Measurements from ENCODE around the gene C5orf22.
"Not testable (repeated sequence)": the region's sequence is repeated elsewhere in the genome, so short reads cannot be mapped to it uniquely, and the experiment has no call there.

C5orf22 gene

DNA sequence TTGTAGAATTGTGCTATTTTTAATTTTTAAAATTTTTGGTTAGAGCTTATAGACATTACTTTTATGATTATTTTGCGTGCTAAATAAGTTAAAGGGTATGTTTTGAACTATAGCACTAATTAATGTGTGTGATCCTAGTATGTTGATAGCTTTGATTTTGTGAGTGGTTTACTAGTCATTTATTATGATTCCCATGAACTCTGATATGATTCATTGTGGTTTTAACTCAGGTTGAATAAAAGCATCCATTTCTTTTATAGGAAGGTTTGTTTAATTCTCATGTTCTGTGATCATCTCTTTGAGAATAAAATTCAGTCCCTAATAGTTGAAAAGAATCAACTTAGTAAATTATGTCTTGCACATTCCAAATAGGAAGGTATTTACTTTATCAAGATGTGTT, 22.5 kb downstream of the C5orf22 start:
- DNase-seq (ENCODE audit: low spot score) = no peak

DNA sequence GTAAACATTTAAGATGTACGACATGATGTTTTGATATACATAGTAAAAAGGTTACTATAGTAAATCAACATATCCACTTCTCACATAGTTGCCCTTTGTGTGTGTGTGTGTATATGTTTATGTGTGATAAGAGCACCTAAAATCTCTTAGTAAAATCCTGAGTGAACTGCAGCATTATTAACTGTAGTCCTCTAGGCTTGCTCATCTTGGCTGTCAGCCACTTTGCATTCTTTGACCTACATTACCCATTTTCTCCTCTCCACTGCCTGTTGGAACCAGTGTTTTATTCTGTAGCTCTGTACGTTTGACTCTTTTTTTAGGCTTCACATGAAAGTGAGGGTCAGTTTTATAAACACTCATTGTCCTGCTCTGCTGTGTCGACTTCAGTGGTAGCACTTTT, 24.4 kb downstream of the C5orf22 start:
- no peak for DNase-seq (ENCODE audit: low spot score)

DNA sequence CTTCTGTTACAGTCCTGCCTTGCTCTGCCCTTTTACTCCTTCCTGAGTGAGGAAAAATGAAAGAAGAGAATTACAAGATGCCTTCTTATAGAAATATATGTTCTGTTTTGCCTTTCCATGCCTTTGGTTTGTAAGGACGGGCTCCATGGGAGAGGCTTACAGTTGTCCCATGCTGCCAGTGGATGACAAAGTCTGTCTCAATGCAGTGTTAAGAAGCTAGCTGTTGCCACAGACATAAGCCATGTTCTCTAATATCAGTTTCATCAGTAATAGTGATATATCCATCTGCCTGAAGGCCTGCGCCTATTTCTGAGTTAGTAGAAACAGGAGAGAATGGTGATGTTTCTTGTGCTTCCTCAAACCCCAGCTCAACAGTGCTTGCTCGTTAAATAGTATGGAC, 27.8 kb downstream of the C5orf22 start:
- no peak for DNase-seq (ENCODE audit: low spot score)

DNA sequence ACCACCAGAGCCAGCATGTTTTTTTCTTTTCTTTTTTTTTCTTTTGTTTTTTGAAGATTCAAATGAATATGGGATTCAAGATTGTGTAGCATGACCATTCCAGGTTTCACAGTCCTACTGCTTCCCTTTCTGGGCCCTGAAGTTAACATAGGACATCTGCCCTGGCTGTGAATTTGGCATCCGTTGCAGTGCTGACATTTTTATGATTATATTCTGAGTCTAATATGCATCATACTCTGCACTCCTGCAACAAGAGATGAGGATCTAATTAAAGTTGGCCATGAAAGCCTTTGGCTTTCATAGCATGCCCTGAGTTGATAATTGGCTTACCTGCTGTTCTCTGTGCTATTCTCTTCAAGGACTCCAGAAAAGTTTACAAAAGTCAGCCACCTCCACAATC, 29.8 kb downstream of the C5orf22 start:
- no peak for DNase-seq (ENCODE audit: low spot score)

DNA sequence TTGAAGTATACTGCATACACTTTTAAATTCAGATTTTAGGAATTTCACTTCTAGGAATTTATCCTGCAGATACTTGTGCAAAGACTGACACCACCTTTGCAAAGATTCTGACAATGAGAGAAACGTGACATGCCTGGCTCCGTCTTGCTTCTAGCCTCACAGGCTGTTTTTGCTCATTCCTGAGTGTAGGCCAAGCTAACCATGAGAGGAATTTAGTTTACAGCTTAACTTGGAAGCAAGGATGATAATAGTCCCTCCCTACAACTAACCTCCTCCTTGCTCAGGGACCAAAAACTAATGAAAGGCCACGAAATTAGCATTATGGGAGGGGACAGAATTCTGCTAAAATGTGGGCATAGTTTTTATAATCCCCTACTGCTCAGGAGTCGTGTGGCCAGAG, 31.1 kb downstream of the C5orf22 start:
- DNase-seq (ENCODE audit: low spot score) = no peak

DNA sequence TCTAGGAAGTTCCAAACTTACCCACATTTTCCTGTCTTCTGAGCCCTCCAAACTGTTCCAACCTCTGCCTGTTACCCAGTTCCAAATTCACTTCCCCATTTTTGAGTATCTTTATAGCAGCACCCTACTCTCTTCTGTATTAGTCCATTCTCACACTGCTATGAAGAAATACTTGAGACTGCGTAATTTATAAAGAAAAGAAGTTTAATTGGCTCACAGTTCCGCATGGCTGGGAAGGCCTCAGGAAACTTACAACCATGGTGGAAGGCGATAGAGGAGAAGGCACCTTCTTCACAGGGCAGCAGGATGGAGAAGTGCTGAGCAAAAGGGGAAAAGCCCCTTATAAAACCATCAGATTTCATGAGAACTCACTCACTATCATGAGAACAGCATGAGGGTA, 34.3 kb downstream of the C5orf22 start:
- DNase-seq (ENCODE audit: low spot score) = not testable (repeated sequence)

DNA sequence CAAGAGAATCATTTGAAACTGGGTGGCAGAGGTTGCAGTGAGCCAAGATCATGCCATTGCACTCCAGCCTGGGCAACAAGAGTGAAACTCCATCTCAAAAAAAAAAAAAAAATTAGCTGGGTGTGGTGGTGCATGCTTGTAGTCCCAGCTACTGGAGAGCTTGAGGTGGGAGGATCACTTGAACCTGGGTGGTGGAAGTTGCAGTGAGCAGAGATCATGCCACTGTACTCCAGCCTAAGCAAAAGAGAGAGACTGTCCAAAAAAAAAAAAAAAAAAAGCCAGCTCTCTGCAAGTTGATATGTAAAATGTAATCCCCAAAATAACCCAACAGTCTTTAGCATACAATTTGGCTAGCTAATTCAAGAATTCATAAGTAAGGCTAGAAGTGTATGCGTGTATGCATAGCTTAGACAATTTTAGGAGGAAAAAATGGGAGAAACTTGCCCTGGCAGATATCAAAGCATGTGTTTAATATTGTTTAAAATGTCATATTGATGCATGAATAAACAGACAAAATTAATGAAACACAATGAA, 36.3 kb downstream of the C5orf22 start:
- no peak for DNase-seq (ENCODE audit: low spot score)

DNA sequence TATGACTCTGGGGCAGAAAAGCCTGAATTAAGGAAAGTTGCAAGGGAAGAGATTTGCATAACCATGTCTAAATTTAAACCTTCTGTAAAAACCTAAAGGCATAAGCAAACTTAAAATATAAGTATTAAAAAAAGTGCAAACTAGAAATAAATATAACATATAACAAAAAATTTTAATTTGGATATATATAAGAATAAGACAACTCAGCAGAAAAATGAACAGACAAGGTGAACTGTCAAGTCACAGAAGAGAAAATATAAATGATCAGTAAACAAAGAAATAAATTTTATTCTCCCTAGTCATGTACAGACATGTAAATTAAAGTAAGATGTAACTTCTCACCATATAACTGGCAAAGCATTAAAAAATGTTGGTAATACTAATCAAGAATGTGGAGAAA, 37.0 kb downstream of the C5orf22 start:
- DNase-seq (ENCODE audit: low spot score) = no peak

DNA sequence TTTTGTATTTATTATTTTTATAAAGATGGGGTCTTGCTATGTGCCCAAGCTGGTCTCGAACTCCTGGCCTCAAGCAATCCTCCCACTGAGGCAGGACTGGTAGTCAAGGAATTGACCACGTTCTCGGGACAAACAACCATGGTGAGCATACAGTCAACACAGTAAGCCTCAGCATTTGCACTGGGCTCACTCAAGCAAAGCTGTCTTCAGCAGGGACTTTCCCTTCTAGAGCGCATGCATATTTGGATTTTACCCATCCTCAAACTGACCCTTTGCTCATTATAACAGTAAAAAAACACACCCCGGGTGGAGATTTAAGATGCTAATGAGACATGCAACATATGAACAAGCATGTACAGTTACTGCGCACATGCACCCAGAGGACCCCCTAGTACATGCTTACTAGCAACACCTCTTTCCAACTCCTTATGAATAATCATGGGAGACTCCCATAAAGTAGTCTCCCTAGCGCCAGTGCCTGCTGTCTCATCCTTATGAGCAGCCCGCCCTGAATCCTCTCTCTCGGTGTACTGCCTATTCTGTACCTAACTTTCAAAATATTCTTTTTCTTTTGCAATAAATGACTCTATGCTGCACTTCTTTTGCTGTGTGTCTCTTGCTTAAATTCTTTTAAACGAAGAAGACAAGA, 41.5 kb downstream of the C5orf22 start:
- DNase-seq (ENCODE audit: low spot score) = no peak

DNA sequence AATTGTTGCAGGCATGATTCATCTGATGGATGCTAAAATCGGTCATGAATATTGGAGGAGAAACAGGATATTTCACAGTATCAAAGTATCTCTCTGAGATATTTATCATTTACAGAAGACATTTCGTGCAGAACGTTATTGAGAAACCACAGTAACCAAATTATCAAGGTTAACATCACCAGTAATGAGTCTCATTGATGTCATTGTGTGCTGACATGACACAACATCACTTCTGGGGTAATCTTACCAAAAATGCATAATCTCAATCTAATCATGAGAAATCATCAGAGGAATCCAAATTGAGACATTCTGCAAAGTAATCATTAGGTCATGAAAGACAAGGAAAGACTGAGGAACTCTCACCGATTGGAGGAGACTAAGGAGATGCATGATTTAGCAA, 42.7 kb downstream of the C5orf22 start:
- DNase-seq (ENCODE audit: low spot score) = no peak

DNA sequence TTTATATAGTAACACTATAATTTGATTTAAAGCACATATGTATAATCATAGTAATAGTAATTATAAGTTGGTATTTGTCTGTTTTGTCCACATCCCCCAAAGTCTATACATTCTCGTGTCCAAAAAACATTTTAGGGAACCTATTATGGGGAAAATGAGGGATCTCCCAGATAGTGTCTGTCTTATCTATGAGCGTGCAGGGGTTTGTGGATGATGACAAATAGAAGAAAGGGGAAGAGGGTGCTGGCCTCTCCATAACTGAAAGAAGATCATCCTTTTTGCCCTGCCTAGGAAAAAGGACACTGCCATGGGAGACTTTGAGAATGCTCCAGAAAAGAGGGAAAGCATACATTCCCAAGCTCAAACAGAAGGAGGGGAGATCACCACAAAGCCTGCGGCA, 45.3 kb downstream of the C5orf22 start:
- no peak for DNase-seq (ENCODE audit: low spot score)

DNA sequence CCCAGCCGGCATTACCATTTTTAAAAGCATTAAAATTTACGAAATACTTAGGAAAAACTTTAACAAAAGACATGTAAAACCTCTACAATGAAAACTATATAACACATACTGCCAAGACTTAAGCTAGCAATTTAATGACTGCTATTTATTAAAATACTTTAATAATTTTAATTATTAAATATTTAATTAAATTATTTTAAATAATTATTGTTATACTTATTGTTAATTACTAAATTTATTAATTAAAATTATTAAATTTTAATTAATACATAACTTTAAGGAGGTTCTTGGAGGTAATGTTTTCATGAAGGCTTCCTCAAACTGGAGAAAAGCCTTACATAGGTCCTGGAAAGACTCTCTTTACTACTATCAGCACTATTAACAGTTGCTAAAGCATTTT, 47.5 kb downstream of the C5orf22 start:
- no peak for DNase-seq (ENCODE audit: low spot score)

DNA sequence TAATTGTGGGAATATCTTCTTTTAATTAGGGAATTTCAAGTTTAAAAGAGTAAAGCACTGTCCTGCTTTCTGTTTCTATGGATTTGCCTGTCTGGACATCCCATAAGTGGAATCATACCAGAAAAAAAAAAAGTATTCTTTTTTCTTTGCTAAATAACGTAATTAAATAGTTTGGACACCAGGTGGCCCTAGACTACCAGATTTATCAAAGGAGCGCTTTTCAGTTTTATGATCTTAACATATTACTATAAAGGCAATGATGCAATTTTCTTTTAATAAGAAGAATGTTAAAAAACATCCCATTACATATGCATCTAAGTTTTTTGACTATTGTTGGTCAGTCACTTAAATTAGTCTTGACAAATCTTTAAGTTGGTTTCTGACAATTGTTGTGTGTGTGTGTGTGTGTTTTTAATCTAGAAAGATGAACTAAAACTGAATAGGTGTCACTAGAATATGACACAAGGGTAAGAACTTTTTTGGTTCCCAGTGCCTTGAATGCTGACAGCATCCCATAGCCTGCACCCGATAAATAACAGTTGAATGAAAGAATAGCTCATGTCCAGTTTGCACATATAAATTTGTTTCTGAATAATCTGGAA, 49.5 kb downstream of the C5orf22 start:
- DNase-seq (ENCODE audit: low spot score) = no peak

DNA sequence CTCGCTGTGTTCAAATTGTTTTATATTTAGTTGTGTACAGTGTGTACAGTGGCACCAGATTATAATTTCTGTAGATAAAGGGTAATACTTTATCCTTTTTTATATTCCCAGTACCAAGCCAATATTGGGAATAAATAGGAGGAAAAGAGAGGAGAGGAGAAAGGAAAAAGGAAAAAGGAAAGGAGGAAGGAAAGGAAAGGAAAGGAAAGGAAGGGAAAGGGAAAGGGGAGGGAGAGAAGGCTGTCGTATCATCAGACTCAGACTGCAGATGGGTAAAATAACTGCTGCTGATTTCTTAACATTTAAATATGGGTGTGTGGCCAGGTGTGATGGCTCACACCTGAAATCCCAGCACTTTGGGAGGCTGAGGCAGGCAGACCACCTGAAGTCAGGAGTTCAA, 51.0 kb downstream of the C5orf22 start:
- no peak for DNase-seq (ENCODE audit: low spot score)

DNA sequence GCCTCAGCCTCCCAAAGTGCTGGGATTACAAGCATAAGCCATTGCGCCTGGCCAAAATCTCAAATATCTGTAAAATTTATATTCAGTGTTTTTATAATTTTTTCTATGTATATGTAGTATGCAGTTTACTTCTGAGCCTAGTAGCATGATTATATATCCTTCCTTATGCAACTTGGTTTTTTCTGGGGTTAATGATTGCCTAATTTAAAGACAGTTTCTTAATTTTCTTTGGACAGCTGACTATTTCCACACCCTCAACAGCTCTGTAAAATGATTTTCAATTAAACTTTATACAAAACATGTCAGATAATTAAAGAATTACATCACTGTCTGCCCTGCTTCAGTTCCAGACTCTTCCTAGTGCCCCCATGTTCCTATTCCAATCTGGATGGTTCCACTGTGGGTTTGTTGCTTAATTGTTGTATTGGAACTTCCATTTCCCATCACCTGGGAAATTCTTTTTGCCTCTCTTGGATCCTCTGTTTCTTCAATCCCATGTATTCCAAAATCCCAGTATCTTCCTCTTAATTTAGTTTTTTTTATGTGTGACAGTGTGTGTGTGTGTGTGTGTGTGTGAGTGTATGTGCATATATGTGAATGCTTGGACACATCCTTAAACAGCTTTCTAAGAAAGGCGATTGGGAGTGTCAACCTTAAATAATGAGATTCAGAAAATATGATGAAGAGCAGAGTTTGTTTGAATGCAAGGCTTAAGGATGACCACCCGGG, 53.2 kb downstream of the C5orf22 start:
- DNase-seq (ENCODE audit: low spot score) = no peak

DNA sequence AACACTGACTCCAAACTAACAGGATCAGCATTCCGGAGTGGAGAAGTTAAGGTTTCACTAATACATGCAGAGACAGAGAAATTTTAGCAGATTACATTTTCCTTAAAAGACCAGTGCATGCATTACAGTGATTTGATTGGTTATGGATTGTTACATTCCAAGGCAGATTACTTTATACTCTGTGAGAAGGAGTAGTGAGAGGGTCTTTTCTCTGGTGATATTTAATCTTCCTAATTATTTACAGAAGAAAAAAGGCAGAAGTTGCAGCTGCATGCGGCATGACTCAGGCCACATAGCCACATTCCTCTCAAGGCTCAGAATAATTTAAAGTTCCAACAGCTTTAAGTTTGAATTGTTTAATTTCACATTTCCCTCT, 53.8 kb downstream of the C5orf22 start:
- no peak for DNase-seq (ENCODE audit: low spot score)

DNA sequence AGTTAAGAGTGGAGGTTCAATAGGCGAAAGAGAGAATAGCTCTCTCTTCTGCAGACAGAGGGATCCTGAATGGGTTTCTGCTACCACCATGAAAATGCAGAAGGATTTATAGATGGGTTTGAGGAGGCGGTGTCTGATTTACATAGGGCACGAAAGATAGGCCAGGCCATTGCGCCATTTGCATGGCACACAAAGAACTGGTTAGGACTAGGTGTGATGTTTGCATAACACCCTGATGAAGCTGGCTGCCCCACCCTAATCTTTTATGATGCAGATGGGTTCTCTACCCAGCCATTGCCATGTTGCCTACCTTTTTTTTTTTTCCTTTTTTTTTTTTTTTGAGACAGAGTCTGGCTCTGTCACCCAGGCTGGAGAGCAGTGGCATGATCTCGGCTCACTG, 55.4 kb downstream of the C5orf22 start:
- no peak for DNase-seq (ENCODE audit: low spot score)

DNA sequence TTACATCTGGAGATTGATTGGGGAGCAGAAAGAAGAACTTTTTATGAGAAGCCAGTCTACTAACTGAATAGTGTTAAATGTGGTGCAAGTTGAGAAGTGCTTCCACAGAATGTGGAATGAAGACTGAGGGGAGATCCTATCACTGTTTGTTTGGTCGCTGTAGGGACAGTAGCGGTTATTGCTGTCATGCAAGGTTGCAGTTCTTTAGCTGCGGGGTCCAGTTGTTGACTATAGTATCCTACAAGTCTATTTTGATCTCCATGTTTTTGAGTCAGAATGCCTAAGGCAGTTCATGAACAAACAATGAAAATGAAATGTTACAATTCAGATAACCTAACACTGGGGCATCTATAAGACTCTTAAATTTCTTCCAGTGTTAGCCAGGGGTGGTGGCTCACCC, 61.6 kb downstream of the C5orf22 start:
- no peak for DNase-seq (ENCODE audit: low spot score)

DNA sequence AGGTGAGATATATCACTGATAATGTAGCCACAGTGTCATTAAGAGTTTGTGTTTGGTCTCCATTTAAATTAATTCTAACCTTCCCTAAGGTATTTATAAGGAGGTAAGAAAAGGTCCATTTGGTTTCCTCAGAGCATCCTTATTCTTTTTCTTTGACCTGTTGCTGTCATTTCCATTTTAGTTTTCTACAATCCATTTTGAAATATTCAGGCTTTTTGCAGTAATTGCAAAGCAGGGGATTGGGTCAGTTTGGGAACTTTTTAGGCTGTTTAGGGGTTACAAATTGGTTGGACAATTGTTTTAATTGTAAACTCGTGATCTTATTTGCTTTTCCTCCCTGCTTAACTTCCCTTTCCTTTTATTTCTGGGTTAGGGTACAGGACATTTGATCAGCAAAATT, 64.3 kb downstream of the C5orf22 start:
- DNase-seq (ENCODE audit: low spot score) = no peak

DNA sequence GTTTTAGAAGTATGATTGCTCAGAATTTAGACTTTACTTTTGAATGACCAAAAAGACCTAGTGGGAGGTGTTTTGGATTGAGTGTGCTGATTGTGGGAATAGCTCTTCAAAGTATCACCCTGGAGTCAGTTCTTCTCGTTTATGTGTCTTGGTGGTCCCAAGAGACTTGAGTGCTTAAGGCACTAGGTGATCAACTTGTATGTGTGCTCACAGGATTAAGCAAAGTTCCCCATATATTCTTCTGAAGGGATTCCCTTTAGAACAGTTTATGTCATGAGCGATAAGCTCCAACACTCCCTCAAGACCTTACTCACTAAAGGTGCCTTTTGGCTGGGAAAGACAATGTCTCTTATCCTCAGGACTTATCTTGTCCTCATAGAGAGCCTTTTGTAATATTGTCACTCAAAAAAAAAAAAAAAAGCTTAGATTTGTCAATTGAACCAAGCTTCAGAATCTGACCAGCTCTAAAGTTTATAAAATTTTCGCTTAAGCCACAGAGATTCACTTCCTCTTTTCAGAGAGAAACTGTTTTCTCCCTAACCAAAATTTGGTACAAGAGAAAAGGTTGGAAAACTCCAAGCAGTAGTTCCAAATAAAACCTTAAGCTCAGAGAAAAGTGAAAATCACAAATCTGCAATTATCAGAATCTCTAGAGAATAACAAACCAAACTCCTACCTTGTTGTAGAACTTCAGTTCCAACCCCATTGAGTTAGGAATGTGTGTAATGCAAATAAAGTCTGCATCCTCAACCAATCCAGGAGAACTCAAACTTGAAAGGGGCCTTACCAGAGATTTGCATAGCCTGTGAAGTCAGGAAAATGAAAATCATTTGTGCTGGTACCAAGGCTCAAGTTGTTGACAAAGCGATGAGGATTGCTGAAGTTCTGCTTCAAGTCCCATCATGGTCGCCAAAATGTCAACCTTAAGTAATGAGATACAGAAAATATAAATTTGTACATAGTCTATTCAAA, 66.8 kb downstream of the C5orf22 start:
- DNase-seq (ENCODE audit: low spot score) = no peak

DNA sequence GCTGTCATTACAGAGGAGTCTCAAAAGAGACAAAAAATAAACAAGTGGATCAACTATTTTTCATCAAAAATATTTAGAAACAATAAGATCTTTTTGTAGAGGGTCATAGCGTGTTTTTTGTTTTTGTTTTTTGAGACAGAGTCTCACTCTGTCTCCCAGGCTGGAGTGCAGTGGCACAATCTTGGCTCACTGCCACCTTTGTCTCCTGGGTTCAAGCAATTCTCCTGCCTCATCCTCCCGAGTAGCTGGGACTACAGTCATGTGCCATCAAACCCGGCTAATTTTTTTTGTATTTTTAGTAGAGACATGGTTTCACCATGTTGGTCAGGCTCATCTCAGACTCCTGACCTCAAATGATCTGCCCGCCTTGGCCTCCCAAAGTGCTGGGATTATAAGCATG, 70.2 kb downstream of the C5orf22 start:
- not testable (repeated sequence) for DNase-seq (ENCODE audit: low spot score)

DNA sequence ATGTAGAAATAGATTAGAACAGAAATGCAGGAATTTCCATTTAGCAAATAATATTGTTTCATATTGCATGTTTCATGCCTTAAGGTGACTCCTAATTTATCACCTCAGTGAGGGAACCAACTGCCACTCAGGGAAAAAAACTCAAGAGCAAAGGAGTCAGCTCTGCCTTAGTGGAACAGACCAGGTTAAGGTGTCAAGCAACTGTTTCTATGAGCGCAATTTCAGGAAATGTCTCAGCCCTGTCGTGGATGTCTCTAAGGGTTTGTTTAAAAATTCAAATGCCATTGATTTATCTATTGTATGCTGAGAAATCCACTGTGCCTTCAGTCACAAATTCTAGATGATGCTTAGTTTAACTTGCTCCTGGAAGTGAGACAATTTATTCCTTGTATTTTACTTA, 72.1 kb downstream of the C5orf22 start:
- DNase-seq (ENCODE audit: low spot score) = no peak
